ENCODE data around the gene IL17RC.
A peak's percentile ranks its signal among the peaks of the same experiment; 100 is the strongest.
"Not testable (repeated sequence)": the region's sequence is repeated elsewhere in the genome, so short reads cannot be mapped to it uniquely, and the experiment has no call there.

The IL17RC gene

DNA sequence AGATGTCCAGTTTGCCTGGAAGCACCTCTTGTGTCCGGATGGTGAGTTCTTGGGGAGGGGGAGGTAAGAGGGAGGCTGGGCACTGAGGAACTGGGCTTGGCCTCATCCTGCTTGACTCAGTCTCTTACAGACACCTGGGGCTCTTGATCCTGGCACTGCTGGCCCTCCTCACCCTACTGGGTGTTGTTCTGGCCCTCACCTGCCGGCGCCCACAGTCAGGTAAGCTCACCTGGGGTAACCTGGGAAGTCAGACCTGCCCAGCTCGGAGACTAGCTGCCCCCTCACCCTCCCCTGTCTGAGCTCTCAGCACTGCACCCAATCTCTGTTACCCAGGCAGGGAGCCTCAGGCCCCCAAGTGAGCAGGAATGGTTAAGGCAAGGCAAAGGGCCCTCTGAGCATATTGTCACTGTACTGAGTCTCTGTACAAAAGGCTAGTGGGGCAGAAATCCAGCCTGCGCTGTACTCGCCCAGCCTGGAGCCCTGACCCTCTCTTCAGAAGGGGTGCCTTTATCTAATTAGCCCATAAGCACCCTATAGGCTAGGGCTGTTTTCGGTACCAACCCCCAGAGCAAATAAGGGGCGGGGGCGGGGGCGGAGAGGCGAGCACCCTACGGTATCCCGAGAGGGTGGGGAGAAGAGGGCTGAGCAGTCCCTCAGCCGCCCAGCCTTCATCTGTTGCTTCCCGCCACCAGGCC is 2.2 kb upstream of the IL17RC start:
- no peak for DNase-seq (ENCODE audit: extremely low read depth in 1 of 2, low read depth in 1 of 2)

DNA sequence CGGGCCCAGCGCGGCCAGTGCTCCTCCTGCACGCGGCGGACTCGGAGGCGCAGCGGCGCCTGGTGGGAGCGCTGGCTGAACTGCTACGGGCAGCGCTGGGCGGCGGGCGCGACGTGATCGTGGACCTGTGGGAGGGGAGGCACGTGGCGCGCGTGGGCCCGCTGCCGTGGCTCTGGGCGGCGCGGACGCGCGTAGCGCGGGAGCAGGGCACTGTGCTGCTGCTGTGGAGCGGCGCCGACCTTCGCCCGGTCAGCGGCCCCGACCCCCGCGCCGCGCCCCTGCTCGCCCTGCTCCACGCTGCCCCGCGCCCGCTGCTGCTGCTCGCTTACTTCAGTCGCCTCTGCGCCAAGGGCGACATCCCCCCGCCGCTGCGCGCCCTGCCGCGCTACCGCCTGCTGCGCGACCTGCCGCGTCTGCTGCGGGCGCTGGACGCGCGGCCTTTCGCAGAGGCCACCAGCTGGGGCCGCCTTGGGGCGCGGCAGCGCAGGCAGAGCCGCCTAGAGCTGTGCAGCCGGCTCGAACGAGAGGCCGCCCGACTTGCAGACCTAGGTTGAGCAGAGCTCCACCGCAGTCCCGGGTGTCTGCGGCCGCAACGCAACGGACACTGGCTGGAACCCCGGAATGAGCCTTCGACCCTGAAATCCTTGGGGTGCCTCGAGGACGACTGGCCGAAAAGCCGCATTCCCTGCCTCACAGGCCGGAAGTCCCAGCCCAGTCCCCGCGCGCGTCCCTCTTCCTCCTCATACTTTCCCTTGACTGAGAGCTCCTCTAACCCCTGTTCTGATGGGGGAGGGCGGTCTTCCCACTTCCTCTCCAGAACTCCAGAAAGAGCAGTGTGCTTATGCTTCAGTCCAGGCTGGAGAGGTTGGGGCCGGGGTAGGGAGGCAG is 1.4 kb upstream of the IL17RC start:
- no peak for DNase-seq (ENCODE audit: extremely low read depth in 1 of 2, low read depth in 1 of 2)

- DNase-seq (ENCODE audit: extremely low read depth in 1 of 2, low read depth in 1 of 2), result no peak
These were observed 558 bp upstream of the IL17RC start for GRCh38 chr3:9916346-9916733.

GRCh38 chr3:9917820-9918219 is 922 bp downstream of the IL17RC start:
- DNase-seq (ENCODE audit: extremely low read depth in 1 of 2, low read depth in 1 of 2), result no peak

- DNase-seq (ENCODE audit: extremely low read depth in 1 of 2, low read depth in 1 of 2), result no peak
These were observed 1.6 kb downstream of the IL17RC start for GRCh38 chr3:9918261-9919038.

GRCh38 chr3:9928158-9928557 is 11.3 kb downstream of the IL17RC start:
- DNase-seq (ENCODE audit: extremely low read depth in 1 of 2, low read depth in 1 of 2), result no peak

- no peak for DNase-seq (ENCODE audit: extremely low read depth in 1 of 2, low read depth in 1 of 2)
These were observed 14.0 kb downstream of the IL17RC start for GRCh38 chr3:9930804-9931418.

DNA sequence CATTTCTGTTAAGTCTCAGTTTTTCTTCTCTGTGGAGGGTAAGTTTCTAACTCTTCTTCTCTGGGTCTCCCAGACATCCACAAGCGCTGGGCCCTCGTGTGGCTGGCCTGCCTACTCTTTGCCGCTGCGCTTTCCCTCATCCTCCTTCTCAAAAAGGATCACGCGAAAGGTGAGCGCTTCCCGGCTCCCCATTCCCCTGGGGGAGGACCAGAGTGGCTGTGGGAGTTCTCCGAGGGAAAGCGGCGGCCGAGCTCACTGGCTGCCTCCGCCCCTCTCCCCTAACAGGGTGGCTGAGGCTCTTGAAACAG is 15.6 kb downstream of the IL17RC start:
- DNase-seq (ENCODE audit: extremely low read depth in 1 of 2, low read depth in 1 of 2), result no peak

GRCh38 chr3:9932843-9933560 is 16.1 kb downstream of the IL17RC start:
- peak; percentile 82 to 86 for DNase-seq (ENCODE audit: extremely low read depth in 1 of 2, low read depth in 1 of 2)

DNA sequence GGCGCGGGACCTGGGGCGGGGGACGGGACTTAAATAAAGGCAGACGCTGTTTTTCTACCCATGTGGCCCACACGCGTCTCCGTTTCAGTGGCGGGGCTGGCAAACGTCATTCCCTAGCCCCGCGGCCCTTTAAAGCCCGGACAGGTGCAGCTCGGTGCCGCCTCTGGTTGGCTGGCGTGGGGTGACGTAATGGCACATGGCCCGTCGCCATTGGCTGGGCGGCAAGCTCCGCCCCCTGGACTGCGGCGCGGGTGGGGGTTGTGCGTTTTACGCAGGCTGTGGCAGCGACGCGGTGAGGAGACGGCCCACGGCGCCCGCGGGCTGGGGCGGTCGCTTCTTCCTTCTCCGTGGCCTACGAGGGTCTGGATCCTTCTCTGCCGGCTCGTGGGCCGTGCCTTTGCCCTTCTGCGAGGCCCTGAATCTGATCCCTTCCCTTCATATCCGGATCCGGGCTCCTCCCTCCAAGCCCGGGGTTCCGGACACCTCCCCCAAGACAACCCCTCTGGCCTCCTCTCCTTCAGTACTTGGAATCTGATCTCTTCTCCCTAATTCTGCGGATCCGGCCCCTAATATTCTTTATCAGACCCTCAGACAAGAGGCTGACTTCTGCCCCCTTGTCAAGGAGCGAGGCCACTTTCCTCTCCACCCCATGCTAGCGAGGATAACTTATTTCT is 16.8 kb downstream of the IL17RC start, which contains the start of gene CRELD1:
TSS of gene CRELD1 (plus strand) at position 274 of the 674 bp plus-strand sequence. CDS start 605 bp downstream, outside the sequence.
- peak; percentile 92 to 95 for DNase-seq (ENCODE audit: extremely low read depth in 1 of 2, low read depth in 1 of 2)

GRCh38 chr3:9934235-9934621 is 17.3 kb downstream of the IL17RC start:
- no peak for DNase-seq (ENCODE audit: extremely low read depth in 1 of 2, low read depth in 1 of 2)

DNA sequence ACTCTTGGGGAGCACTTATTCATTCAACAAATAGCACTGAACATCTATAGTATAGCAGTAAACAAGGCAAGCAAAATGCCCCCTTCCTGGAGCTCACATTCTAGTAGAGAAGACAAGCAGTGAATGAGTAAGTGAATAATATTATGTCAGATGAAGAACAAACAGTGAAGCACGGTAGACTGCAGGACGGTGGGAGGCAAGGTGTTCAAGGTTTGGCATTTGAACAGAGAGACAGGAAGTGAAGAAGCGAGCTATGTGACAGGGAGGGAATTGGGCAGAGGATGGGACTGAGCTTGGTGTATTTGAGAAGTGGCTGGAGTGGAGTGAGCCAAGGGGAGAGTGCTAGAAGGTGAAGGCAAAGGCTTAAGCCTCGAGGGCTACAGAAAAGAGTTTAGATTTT is 18.1 kb downstream of the IL17RC start:
- DNase-seq (ENCODE audit: extremely low read depth in 1 of 2, low read depth in 1 of 2), result no peak

DNA sequence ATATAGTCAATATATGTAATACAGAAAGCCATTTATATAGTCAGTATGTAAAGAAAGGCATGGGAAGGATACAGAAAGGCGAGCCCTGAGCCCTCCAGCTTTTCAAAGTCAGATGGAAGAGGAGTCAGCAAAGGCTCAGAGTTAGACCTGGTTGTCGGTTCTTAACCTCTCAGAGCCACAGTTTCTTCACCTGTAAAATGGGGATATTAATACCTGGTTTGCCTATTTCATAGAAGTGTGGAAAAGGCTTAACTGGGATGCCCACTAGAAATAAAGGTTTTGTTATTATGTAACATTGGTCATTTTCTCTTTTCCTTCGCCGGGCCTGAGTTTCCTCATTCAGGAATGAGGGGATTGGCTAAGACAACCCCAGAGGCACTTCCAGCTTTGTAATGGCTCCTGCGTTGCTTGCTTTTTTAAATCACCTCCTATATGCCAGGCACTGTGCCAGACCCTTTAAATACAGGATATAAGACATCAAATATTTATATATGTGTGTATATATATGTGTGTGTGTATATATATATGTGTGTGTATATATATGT is 19.1 kb downstream of the IL17RC start:
- DNase-seq (ENCODE audit: extremely low read depth in 1 of 2, low read depth in 1 of 2), result no peak

DNA sequence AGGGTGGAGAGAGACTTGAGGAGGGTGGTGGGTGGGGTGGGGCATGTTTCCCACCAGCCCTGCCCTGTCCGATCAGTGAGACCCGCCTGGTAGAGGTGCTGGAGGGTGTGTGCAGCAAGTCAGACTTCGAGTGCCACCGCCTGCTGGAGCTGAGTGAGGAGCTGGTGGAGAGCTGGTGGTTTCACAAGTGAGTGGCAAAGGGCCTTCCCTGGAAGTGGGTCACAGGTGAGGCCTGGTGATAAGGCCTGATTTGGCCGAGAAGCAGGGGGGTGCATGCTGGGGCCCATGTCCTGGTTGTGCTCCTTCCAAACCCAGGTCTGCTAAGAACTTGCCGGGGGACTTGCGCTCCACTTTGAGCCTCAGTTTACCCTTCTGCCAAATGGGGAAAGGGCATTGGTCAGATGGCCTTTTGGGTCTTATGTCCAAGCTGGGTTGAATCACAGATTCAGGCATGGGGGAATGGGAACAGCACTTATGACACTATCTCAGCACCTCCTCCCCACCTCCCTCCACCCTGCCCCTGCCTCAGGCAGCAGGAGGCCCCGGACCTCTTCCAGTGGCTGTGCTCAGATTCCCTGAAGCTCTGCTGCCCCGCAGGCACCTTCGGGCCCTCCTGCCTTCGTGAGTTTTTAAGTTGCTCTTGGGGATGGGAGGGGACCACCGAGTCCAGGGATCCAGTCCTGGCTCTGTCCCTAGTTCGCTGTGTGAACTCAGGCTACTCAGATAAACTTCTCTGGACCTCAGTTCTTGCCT is 20.8 kb downstream of the IL17RC start:
- DNase-seq (ENCODE audit: extremely low read depth in 1 of 2, low read depth in 1 of 2), result no peak

DNA sequence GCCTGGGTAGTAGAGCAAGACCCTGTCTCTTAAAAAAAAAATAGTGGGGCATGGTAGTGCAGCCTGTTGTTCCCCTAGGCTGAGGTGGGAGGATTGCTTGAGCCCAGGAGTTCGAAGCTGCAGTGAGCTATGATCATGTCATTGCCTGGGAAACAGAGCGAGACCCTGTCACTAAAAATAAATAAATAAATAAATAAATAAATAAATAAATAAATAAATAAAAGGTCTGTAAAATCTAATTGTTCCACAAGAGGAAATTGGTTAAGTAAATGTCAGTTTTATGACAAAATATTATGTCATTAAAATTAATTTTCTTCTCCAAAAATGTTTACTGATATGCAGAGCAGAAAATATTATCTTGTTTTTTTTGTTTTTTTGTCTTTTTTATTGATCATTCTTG is 22.1 kb downstream of the IL17RC start:
- no peak for DNase-seq (ENCODE audit: extremely low read depth in 1 of 2, low read depth in 1 of 2)

- not testable (repeated sequence) for DNase-seq (ENCODE audit: extremely low read depth in 1 of 2, low read depth in 1 of 2)
These were observed 23.0 kb downstream of the IL17RC start for GRCh38 chr3:9939906-9940305.

DNA sequence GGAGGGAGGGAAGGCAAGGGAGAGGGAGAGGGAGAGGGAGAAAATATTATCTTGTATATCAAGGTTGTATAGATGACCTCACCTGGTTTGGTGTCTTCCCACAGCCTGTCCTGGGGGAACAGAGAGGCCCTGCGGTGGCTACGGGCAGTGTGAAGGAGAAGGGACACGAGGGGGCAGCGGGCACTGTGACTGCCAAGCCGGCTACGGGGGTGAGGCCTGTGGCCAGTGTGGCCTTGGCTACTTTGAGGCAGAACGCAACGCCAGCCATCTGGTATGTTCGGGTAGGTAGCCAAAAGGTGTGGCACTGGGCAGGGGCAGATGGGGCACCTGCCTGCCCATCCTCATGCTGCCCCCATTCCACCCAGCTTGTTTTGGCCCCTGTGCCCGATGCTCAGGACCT is 23.8 kb downstream of the IL17RC start:
- no peak for DNase-seq (ENCODE audit: extremely low read depth in 1 of 2, low read depth in 1 of 2)

DNA sequence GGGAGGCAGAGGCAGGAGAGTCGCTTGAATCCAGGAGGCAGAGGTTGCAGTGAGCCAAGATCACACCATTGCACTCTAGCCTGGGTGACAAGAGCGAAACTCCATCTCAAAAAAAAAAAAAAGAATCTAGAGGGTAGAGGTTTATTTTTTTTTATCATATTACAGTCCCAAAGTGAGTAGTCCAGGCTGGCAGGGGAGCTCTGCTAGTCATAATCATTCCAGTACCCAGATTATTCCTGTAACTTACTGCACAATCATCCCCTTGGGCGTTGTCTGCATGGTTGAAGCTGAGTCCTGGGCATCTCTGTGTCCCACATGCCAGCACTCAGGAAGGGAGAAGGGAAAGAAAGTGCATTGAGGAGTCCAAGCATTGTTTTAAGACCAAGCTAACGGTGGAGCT is 25.3 kb downstream of the IL17RC start:
- no peak for DNase-seq (ENCODE audit: extremely low read depth in 1 of 2, low read depth in 1 of 2)

Measured in stimulated activated CD8-positive, alpha-beta memory T cell treated with anti-CD3 and anti-CD28 coated beads, Interleukin-7, amount 100 ng/mL, for 48 hours (primary cell).